Midbrain (tissue), 1 donor: ENCODE results near the gene EML3.
A peak's percentile ranks its signal among the peaks of the same experiment; 100 is the strongest.
"Not testable (repeated sequence)": the region's sequence is repeated elsewhere in the genome, so short reads cannot be mapped to it uniquely, and the experiment has no call there.

ENCODE experiments used
- DNase-seq: peaks from one replicate; lab custom pipeline; 2025; lab: John Stamatoyannopoulos, UW

The EML3 gene

DNA sequence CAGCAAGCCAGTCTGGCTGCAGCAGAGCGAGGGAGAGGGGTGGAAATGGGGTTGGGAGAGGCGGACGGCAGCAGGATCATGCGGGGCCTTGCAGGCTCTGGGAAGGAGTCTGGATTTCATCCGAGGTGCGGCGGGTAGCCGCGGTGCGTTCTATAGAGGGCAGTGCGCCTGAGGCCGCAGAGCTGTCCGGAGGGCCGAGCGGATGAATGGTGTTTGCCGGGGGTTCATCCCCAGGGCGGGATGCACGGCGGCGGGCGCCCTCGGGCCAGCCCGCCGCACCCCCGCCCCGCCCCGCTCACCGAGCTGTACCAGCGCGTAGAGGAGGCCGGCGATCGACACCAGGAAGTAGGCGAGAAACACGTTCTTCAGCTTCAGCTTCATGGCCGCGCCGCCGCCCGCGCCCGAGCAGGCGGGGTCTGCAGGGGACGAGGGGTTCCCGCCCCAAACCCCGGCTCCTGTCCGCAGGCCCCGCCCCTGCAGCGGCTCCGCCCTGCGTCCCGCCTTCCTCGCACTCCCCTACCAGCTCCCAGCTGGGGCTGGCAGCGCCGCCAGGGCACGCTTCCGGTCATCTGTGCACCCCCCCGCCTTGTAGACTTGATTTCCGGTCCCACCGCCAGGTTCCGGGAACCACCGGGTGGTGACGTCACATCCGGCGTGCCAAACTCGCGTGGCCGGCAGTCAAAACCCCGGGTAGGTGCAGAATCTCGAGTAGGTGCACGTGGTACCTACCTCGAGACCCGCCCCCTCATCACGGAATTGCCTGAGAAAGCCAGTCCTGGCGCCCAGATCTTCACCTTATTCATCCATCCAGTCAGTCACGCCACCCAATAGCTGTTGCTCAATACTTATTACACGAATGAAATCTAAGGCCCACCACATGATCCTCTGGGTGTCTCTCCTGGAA lies 9.2 kb upstream of the EML3 start, which contains the start of gene B3GAT3:
Gene B3GAT3 (minus strand): TSS at position 420 of the 904 bp plus-strand sequence. CDS start 39 bp downstream, at position 381.
- DNase-seq: peak; percentile 98

DNA sequence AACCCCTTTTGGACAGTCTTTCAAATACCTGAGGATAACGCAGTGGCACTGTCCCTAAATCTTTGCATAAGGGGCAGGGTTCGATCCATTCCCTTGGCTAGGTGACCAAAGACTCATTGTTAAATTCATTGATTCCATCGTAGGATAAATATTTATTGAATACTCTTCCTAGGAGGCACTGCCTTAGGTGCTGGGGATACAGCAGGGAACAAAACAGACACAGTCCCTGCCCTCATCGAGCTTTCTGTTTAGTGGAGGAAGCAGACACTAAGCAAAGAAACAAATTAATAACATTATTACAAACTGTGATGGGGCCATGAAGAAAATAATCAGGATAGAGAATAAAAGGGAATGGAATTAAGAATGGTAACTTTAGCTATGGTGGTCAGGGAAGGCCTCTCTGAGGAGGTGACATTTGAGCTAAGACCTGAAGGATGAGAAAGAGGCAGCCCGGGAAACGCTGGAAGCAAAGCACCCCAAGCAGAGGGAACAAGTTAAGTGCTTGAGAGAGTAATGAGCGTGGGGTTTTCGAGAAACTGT lies 8.5 kb upstream of the EML3 start:
- DNase-seq: no peak

DNA sequence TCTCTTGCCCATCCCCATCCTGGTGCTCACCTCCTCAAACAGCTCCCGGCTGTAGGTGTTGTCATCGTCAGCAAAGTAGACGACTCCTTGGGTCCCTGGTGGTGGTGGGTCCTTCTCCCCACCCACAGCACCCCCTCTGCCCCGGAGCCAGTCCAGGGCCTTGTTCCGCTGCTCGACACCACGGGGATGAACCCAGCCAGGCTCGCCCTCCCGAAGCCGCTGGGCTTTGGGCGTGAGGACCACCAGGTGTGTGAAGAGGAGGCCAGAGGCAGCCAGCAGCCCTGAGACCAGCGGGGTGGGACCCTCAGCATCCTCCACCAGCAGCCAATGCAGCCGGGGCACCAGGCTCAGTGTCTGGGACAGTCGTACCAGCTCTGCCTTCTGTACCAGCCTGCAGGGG lies 4.4 kb upstream of the EML3 start:
- DNase-seq: not testable (repeated sequence)

DNA sequence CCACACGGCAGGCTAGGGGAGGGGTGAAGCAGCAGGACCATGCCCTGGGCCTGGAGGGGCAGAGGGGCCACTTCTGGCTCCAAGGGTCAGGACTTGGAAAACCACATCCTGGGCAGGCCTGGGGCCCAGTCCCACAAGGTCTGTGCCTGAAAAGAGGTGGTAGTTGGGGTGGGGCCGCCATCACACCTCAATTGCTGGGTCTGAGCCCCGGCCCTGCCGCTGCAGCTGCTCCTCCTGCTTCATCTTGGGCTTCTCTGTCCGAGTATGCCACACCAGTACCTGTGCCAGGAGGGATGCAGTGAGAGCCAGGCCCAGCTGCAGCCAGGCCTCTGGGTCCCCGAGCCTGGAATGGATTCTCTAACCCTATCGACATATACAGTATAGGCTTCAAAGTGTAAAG lies 2.9 kb upstream of the EML3 start:
- no peak for DNase-seq

DNA sequence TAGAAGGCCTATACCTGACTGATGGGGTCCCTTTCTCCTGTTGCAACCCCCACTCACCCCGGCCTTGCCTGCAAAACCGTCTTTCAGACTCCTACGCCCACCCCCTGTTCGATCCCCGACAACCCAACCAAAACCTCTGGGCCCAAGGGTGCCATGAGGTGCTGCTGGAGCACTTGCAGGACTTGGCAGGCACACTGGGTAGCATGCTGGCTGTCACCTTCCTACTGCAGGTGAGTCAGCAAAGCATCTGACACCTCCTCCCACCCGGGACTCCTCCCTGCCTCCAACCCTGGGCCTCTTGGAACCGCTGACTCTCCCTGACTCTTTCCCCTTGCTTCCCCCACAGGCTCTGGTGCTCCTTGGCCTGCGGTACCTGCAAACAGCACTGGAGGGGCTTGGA lies 1.7 kb upstream of the EML3 start:
- DNase-seq: no peak

DNA sequence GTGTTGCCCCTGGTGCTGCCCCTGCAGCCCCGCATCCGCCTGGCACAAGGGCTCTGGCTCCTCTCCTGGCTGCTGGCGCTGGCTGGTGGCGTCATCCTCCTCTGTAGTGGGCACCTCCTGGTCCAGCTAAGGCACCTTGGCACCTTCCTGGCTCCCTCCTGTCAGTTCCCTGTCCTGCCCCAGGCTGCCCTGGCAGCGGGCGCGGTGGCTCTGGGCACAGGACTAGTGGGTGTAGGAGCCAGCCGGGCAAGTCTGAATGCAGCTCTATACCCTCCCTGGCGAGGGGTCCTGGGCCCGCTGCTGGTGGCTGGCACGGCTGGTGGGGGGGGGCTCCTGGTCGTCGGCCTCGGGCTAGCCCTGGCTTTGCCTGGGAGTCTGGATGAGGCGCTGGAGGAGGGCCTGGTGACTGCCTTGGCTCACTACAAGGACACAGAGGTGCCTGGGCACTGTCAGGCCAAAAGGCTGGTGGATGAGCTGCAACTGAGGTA lies 760 bp upstream of the EML3 start:
- DNase-seq: no peak

DNA sequence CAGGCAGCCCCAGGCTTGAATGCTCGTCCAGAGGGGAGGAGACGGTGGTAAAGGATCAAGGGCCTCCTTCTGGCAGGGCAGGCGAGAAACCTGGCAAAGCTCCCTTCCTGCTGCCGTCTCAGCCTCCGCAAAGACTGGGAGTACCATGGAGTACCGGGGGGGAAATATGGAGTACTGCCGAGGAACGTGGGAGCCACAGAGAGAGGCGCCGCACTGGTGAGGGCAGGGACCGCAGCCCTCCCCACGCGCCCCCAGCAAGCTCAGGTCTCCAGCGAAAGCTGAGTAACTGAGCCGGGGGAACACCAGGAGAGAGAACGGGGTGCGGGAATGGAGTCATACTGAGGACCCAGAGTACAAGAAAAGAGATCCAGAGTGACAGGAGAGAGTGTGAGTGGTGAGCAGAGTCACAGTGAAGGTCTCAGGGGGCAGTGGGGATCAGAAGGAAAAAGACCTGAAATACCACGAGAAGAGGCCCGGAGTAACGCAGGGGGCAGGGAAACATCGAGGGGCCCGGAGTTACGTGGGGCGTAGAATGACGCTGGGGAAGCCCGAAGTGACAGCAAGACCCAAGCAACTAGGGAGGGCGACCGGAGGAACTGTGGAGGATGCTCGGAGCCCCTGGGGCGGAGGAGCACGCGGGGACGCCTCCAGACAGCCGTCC lies 740 bp downstream of the EML3 start:
- DNase-seq: peak; percentile 18

DNA sequence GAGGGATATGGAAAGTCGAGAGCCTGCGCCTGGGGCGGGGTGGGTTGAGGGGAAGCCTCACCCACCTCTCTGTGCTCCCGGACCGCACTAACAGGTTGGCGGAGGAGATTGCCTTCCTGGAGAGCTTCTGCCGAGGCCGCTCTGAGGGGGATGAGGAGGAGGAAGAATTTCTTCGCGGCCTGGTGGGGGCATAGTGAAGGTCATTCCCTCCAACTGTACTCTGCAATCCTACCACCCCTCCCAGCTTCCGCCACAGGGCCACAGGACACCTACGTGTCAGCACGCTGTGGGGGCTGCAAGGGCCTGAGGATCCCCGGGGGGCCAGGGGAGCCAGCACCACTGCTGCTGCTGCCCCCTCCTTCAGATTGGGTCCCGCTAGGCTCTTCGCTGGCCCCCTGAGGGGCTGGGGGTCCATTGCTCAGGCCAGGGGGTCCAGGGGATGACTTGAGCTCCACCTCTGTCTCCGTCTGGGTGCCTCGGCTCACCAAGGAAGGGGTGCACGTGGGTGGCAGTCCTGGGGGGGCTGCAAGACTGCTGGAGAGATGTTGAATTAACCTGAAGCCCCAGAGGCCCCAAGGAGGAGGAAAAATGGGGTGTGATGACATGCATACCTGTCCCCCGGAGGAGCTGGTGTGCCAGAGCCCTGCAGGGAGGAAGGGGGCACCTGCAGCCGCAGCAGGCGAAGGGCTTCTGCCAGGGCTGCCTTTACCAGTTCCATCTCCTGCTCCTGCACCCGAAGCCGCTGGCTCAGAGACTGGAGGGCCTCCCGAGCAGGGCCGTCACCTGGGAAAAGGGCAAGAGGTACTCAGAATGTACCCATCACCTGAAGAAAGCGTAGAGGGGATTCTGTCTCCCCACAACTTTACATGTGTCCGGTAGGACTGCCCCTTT lies 1.5 kb downstream of the EML3 start:
- no peak for DNase-seq

DNA sequence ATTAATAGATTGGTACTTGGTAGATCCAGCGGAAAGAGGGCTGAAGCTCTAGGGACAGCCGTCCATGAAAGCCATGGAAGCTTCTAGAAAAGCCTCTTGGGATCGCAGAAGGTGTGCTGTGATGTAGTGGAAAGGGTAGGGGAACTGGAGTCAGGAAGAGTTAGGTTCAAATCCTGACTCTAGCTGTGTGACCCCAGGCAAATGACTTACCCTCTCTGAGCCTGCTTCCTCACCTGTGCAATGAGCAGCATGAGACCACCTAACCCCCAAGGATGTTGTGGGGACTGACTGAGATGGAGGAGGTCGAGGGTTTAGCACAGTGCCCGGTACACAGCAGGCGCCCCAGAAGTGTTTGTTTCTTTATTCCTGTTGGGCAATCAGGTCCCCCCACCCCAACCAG lies 2.2 kb downstream of the EML3 start:
- no peak for DNase-seq

DNA sequence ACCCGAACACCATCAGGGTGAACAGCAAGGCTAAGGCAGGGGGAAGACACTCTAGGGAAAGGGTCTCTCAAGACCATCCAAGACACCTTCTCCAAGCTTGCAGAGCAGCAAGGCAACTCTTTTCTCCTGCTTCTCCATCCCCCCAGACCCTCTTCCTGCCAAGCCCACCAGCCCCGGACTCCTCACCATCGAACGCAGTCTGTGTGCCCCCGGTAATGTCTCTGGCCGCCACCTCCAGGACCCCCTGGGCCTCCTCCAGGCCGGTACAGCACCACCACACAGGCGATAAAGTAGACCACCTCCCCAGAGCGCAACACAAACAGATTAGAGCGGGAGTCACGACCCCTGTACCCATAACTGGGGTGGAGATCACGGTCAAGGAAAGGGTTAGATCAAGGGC lies 3.8 kb downstream of the EML3 start:
- no peak for DNase-seq

DNA sequence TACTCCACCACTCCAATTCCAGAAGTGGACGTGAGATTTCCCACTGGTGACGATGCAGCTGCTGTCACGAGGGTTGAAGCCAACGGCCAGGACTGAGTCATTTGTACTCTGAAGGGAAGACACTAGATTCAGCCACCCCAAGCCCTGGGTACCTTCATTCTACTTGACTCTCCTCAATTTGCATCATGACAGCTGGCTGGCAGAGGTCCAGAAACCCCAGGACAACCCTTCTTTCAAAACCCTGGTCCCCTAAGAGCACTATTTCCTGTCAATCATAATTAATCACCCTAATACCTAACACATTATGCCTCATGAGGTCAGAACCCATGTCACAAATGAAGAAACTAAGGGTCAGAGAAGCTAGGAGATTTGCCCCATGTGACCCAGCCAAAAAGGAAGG lies 4.9 kb downstream of the EML3 start:
- DNase-seq: no peak

DNA sequence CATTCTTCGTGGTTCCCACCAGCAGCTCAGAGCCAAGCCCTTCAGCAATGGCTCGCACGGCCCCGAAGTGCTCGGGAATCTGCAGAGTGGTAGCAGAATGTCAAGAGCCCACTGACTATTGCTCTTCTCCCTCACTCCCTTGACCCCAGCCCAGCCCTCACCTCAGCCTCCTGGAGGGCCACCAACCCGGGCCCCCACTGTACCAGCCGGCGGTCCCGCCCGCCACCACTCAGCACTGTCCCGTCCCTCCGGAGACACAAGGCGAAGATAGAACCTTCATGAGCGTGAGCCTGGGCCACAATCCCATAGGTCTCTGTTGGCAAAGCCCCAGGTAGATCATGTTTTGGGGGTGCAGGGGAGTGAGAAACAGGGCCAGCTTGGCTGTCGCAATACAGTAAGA lies 6.7 kb downstream of the EML3 start:
- no peak for DNase-seq

DNA sequence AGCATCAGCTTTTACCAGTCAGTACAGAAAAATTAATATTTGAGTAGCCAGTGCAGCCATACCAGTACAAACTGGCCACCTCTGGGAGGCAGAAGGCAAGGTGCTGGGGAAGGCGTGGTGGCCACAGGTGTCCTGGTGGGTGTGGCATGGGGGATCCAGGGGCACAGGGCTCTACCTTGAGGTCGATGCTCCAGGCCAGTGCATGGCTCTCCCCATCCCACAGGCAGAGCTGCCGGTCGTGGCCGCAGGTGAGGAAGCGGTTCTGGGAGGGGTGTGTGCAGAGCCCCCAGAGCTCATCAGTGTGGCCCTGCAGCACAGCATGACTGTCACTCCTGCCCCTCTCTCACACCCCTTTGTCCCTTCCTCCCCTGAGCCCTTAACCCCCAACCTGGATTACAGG lies 7.1 kb downstream of the EML3 start:
- DNase-seq: no peak

DNA sequence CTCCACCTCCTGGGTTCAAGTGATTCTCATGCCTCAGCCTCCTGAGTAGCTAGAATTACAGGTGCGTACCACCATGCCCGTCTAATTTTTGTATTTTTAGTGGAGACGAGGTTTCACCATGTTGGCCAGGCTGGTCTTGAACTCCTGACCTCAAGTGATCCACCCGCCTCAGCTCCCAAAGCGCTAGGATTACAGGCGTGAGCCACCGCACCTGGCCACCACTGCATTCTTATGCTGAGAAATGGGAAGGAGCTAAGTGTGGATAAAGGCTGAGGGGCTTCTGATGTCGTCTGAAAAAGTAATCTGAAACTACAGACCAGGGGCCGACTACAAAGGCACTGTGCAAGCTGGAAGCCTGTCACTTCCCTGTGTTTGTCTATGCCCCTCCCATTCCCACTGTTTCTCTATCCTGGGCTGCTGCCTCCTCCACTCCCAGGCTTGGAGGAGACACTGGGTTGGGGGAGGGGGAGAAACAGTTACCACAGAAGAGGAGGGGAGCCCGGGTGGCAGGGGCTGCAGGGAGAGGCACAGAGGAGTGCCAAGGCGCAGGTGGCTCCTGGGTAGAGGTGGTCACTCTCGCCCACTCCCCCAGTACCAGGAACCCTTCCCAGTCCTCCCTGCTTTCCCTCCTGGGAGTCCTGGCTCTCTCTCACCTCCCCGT lies 8.0 kb downstream of the EML3 start:
- no peak for DNase-seq

DNA sequence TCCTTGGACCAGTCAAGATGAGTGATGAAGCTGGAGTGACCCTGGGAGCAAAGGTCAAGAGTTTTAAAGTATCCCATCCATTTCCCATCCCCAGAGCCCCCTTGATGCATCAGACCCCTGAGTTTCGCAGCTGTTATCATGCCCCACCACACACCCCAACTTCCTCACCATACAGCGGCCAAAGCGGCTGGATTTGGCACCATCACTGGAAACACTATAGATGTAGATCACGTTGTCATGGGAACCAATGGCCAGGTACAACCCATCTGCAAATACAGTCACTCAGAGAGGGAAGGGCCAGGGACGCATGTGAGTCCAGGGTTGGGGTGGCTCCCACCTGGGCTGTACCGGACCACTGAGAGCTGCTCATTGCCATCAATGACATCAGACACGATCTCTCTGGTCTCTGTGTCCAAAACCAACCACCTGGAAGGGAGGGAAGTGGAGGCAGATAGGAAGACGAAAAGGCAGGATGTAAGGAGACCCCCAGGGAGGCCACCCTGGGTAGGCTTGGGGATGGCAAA lies 8.7 kb downstream of the EML3 start:
- no peak for DNase-seq

DNA sequence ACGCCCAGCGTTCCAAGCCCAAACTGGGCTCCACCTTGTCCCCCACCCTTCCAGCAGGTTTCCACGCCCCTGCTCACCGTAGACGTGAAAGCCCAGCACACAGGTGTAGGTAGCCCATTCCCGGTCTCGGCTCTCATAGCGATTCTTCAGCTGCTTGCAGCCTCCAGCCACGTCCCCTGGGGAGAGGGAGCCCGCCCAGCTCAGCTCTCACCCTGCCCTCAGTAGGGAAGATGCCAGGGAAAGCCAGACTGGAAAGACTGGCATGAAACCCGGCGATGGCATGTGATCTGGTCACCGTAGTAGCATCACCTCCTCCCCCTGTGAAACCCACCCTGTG lies 9.5 kb downstream of the EML3 start:
- DNase-seq: no peak

DNA sequence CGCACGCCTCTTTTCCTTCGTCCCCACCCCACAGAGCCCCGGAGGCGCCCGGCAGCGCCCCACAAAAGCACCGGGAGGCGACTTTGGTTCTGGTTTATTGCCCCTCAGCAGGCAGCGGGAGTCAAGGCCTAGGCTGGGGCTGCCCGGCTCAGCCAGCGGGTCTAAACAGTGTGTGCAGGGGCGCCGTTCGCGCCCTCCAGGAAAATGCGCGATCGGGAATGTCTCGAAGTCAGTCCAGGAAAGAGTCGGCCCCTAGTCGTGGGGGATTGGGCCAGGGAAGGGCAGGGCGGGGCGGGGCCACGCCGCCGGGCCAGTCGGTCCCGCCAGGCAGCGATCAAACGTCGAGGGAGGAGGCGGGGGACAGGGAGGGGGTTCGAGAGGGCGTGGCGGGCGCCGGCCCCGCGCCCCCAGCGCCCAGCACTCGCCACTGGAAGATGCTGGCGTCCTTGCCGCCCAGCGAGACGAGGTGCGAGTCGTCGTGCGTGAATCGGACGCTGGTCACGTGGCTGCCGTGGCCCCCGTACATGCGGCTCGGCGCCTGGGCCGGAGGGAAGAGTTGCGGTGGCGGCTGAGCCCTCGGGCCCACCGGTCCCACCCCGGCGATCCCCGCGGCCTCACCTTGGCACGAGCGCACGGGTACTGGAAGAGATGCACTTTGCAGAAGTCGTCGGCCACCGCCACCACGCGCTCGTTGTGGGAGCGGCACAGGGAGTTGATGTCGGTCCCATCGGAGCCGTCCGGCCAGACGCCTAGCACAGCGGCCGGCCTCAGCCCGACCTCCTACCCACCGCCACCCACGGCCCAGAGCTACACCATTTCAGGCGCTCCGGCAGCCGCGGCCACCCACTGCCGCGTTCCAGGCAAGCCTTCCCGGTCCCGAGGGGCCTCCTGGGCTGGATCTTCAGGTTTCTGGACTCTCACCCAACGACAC lies 10.2 kb downstream of the EML3 start:
- peak; percentile 85 for DNase-seq

DNA sequence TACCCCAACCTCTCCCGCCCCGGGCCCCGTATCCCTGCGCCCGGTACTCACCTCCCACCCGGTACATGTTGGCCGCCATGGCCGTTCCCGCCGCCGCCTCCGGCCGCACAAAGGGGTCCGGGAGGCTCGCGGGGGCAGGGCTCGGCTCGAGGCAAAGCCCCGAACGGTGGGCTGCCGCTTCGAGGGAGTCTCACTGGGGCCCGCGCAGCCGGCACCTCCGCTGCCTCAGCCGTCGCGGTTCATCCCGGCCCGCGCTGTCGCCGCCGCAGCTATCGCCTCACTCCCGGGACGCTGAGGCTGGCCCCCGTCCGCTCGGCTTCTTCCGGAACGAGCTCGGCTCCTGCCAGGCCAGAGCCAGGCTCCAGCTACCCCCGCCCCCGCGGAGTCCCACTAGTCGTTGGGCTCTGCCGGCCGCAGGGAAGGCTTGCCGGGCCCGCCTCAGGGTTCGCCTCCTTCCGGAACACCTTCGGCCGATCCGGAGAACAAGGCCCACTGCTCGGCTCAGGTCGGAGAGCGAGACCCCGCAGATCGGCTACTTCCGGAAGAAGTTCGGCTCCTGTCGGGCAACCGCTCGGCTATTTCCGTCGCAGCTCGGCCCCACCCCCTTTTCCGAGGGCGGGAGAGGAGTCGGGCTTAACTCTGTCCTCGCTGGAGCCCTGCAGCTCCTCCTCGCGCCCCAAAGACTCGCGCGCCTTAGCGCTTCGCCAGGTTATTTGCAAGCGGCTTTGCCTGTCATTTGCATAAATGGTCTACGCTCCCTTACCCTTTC lies 11.0 kb downstream of the EML3 start, which contains the start of gene MTA2:
Gene MTA2 (minus strand): TSS at position 494 of the 769 bp plus-strand sequence. CDS start 415 bp downstream, at position 79.
- DNase-seq: peak; percentile 98

DNA sequence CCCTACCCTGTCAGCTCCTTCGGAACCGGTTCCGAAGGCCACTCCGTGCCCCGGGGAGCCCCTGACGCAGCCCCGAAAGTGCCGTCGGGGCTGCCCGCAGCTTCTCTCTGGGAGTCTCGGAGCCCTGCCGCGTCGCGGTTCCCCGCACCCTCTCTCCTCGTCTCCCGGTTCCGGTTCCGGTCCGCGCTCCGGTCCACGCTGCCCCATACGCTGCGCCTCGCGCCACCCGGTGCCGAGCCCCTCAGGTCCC lies 11.5 kb downstream of the EML3 start:
- DNase-seq: no peak
